H1 (cell line): ENCODE measurements around the gene MAST1. TPM values are rescaled to one million over a fixed set of nuclear protein-coding genes. Genes with fewer than 3 reads are reported as not detected.

Source experiments
- CTCF ChIA-PET: fragments of 300-600 bp; sonication (Branson Sonifier 250); formaldehyde crosslinking; loops from one replicate; lab custom pipeline; 2021; ENCODE audit not compliant: partially characterized antibody; lab: Charles Lee
- POLR2A ChIA-PET: fragments of 300-600 bp; sonication (Branson Sonifier 250); formaldehyde crosslinking; loops from one replicate; lab custom pipeline; 2021; ENCODE audit warnings: inconsistent platforms; ENCODE audit not compliant: partially characterized antibody; lab: Charles Lee
- DNase-seq, 2 experiments: peaks; one replicate each; pipeline versions ENCODE4 v3.0.0 to v3.0.0-alpha.2; 2010 to 2022; ENCODE audit warnings: low spot score in 2 of 2, low read depth in 1 of 2, mixed read lengths in 1 of 2
- FAIRE-seq: peaks from 2 replicates; lab custom pipeline; 2011; peaks lifted over from hg19 to GRCh38; lab: Jason Lieb, UNC
- H2AFZ ChIP-seq: 2 replicates; pipeline ENCODE4 v1.8.1; 2012; ENCODE audit warnings: low read length, inconsistent platforms
- H2AK5ac ChIP-seq: 2 replicates; pipeline ENCODE4 v1.6.1; 2013; ENCODE audit warnings: low read depth, low read length
- H2BK120ac ChIP-seq: replicated peaks from 2 replicates; pipeline ENCODE3; 2013; ENCODE audit warnings: low read depth, low read length, inconsistent platforms
- H2BK12ac ChIP-seq: 2 replicates; pipeline ENCODE4 v1.6.1; 2013; ENCODE audit warnings: low read depth, low read length
- H2BK15ac ChIP-seq: 2 replicates; pipeline ENCODE4 v1.6.1; 2013; ENCODE audit warnings: low read length
- H2BK20ac ChIP-seq: 2 replicates; pipeline ENCODE4 v1.6.1; 2013; ENCODE audit warnings: low read length
- H2BK5ac ChIP-seq: 2 replicates; pipeline ENCODE4 v1.6.1; 2013; ENCODE audit warnings: low read depth, low read length
- H3K14ac ChIP-seq: 2 replicates; pipeline ENCODE4 v1.6.1; 2013; ENCODE audit warnings: inconsistent platforms; ENCODE audit not compliant: insufficient read length
- H3K18ac ChIP-seq: 2 replicates; pipeline ENCODE4 v1.6.1; 2013; ENCODE audit warnings: low read length; ENCODE audit errors: extremely low read depth
- H3K23ac ChIP-seq: 2 replicates; pipeline ENCODE4 v1.6.1; 2013; ENCODE audit warnings: inconsistent platforms; ENCODE audit not compliant: insufficient read length
- H3K23me2 ChIP-seq: 2 replicates; pipeline ENCODE4 v1.6.1; 2013; ENCODE audit warnings: low read depth, low read length
- H3K27ac ChIP-seq: 2 replicates; pipeline ENCODE4 v1.6.1; 2011; ENCODE audit warnings: low read depth, low read length, inconsistent platforms
- H3K27me3 ChIP-seq, 4 experiments: replicated peaks in 1 of 4; 1 replicate in 1 of 4; 2 replicates in 3 of 4; pipeline versions ENCODE4 v1.6.1 to v1.8.1; 2011 to 2013; ENCODE audit warnings: low read length in 3 of 4, mild to moderate bottlenecking in 3 of 4, inconsistent platforms in 2 of 4, mixed read lengths in 2 of 4, moderate library complexity in 1 of 4; ENCODE audit not compliant: control insufficient read depth in 3 of 4, insufficient read depth in 3 of 4; ENCODE audit errors: extremely low read depth in 1 of 4
- H3K36me3 ChIP-seq, 4 experiments: 2 replicates each; pipeline versions ENCODE4 v1.6.1 to v1.8.1; 2011 to 2013; ENCODE audit warnings: mild to moderate bottlenecking in 4 of 4, low read length in 3 of 4, moderate library complexity in 2 of 4, control low read depth in 1 of 4, inconsistent platforms in 1 of 4; ENCODE audit not compliant: insufficient read depth in 4 of 4, control insufficient read depth in 2 of 4
- H3K4ac ChIP-seq: replicated peaks from 2 replicates; pipeline ENCODE3; 2013; ENCODE audit warnings: low read length, low read depth, mixed read lengths, inconsistent platforms; ENCODE audit not compliant: insufficient read length
- H3K4me1 ChIP-seq, 4 experiments: replicated peaks in 1 of 4; 1 replicate in 1 of 4; 2 replicates in 3 of 4; pipeline versions ENCODE4 v1.6.1 to v1.8.1; 2011 to 2013; ENCODE audit warnings: low read length in 3 of 4, inconsistent platforms in 2 of 4, mixed read lengths in 1 of 4; ENCODE audit not compliant: insufficient read depth in 4 of 4, control insufficient read depth in 3 of 4
- H3K4me2 ChIP-seq, 2 experiments: 2 replicates each; pipeline versions ENCODE4 v1.6.1 to v1.8.1; 2011 to 2013; ENCODE audit warnings: low read depth in 2 of 2, low read length in 2 of 2, control low read depth in 1 of 2, inconsistent platforms in 1 of 2, mild to moderate bottlenecking in 1 of 2; ENCODE audit not compliant: insufficient read depth in 1 of 2
- H3K4me3 ChIP-seq, 4 experiments: fragments of 200-600, 300-600 bp in 1 of 4; sonication (generic), shearing (Covaris generic), sonication (Bioruptor Twin) in 1 of 4; 2 replicates each; pipeline versions ENCODE4 v1.5.1 to v1.8.1; 2011 to 2016; ENCODE audit warnings: low read length in 4 of 4, low read depth in 3 of 4, control low read depth in 2 of 4, inconsistent platforms in 2 of 4, mild to moderate bottlenecking in 2 of 4, mixed read lengths in 1 of 4, moderate library complexity in 1 of 4; ENCODE audit not compliant: insufficient read depth in 2 of 4; ENCODE audit errors: extremely low read depth in 1 of 4
- H3K56ac ChIP-seq: replicated peaks from 2 replicates; pipeline ENCODE3; 2013; ENCODE audit warnings: low read depth, mild to moderate bottlenecking, mixed read lengths, low read length, inconsistent platforms; ENCODE audit not compliant: insufficient read length
- H3K79me1 ChIP-seq: 2 replicates; pipeline ENCODE4 v1.6.1; 2013; ENCODE audit warnings: low read depth, low read length, control low read depth
- H3K79me2 ChIP-seq, 2 experiments: 2 replicates each; pipeline versions ENCODE4 v1.6.1 to v1.8.1; 2012 to 2013; ENCODE audit warnings: low read length in 2 of 2, mild to moderate bottlenecking in 2 of 2, inconsistent platforms in 1 of 2; ENCODE audit not compliant: insufficient read depth in 2 of 2, control insufficient read depth in 1 of 2
- H3K9ac ChIP-seq, 4 experiments: replicated peaks in 1 of 4; 1 replicate in 1 of 4; 2 replicates in 3 of 4; pipeline versions ENCODE4 v1.6.1 to v1.8.1; 2011 to 2013; ENCODE audit warnings: low read depth in 3 of 4, low read length in 3 of 4, control low read depth in 2 of 4, mild to moderate bottlenecking in 2 of 4, moderate library complexity in 2 of 4, inconsistent platforms in 1 of 4; ENCODE audit errors: extremely low read depth in 1 of 4
- H3K9me3 ChIP-seq, 2 experiments: 2 replicates each; pipeline versions ENCODE4 v1.6.1 to v1.8.1; 2012 to 2013; ENCODE audit warnings: mild to moderate bottlenecking in 2 of 2, moderate library complexity in 2 of 2, control low read depth in 1 of 2, inconsistent platforms in 1 of 2, low read depth in 1 of 2, low read length in 1 of 2, mixed read lengths in 1 of 2; ENCODE audit not compliant: insufficient read depth in 2 of 2
- H4K20me1 ChIP-seq, 2 experiments: replicated peaks in 1 of 2; 2 replicates each; pipeline versions ENCODE3 to v1.8.1; 2011 to 2013; ENCODE audit warnings: inconsistent platforms in 2 of 2, low read length in 2 of 2, mild to moderate bottlenecking in 1 of 2; ENCODE audit not compliant: insufficient read depth in 2 of 2, control insufficient read depth in 1 of 2
- H4K5ac ChIP-seq: 2 replicates; pipeline ENCODE4 v1.6.1; 2013; ENCODE audit warnings: low read length, low read depth, mixed read lengths, inconsistent platforms; ENCODE audit not compliant: insufficient read length
- H4K8ac ChIP-seq: 2 replicates; pipeline ENCODE4 v1.8.0; 2013; ENCODE audit warnings: mild to moderate bottlenecking, moderate library complexity, low read length, inconsistent platforms; ENCODE audit not compliant: insufficient read depth; ENCODE audit errors: extremely low read depth
- H4K91ac ChIP-seq: replicated peaks from 2 replicates; pipeline ENCODE3; 2013; ENCODE audit warnings: low read length, mixed read lengths, inconsistent platforms; ENCODE audit not compliant: insufficient read length
- ATF2 ChIP-seq: IDR thresholded peaks from 2 replicates; pipeline ENCODE4 v1.6.1; 2012; ENCODE audit warnings: low read length, inconsistent platforms
- CEBPB ChIP-seq: IDR thresholded peaks from 2 replicates; pipeline ENCODE4 v1.6.1; 2012; ENCODE audit warnings: low read depth, low read length
- CTBP2 ChIP-seq: IDR thresholded peaks from 2 replicates; pipeline ENCODE4 v1.7.0; 2011; ENCODE audit warnings: borderline replicate concordance, mild to moderate bottlenecking, moderate library complexity, mixed read lengths, low read length; ENCODE audit not compliant: insufficient read depth, insufficient read length
- EGR1 ChIP-seq: IDR thresholded peaks from 2 replicates; pipeline ENCODE4 v1.6.1; 2011; ENCODE audit warnings: low read depth, low read length, borderline replicate concordance
- EP300 ChIP-seq, 2 experiments: IDR thresholded peaks; 1 replicate in 1 of 2; 2 replicates in 1 of 2; pipeline ENCODE4 v1.6.1; 2011 to 2012; ENCODE audit warnings: low read depth in 2 of 2, low read length in 2 of 2, mild to moderate bottlenecking in 2 of 2, borderline replicate concordance in 1 of 2, inconsistent platforms in 1 of 2, moderate library complexity in 1 of 2
- GTF2F1 ChIP-seq: IDR thresholded peaks from 2 replicates; pipeline ENCODE4 v1.6.1; 2012; ENCODE audit warnings: low read depth, low read length, improper control_type of control experiment, borderline replicate concordance
- JUN ChIP-seq: IDR thresholded peaks from 2 replicates; pipeline ENCODE4 v1.6.1; 2011; ENCODE audit warnings: low read depth, mild to moderate bottlenecking, improper control_type of control experiment, low read length
- MAFK ChIP-seq: IDR thresholded peaks from 2 replicates; pipeline ENCODE4 v1.6.1; 2012; ENCODE audit warnings: low read depth, mild to moderate bottlenecking, improper control_type of control experiment, low read length
- RBBP5 ChIP-seq: IDR thresholded peaks from 2 replicates; pipeline ENCODE4 v1.7.1; 2012; ENCODE audit warnings: low read depth, mild to moderate bottlenecking, inconsistent platforms, low read length, moderate library complexity, borderline replicate concordance
- SIN3A ChIP-seq, 2 experiments: IDR thresholded peaks in 1 of 2; conservative IDR thresholded peaks in 1 of 2; 2 replicates each; pipeline ENCODE4 v1.6.1; 2011 to 2012; ENCODE audit warnings: low read length in 2 of 2, improper control_type of control experiment in 1 of 2, low read depth in 1 of 2, mild to moderate bottlenecking in 1 of 2
- ZNF274 ChIP-seq: IDR thresholded peaks from 2 replicates; pipeline ENCODE4 v1.7.0; 2012; ENCODE audit warnings: low read length, borderline replicate concordance; ENCODE audit errors: extremely low read depth
- WGBS, 2 experiments: shearing (Covaris generic) in 1 of 2; methylation state at CpG; one replicate each; pipeline versions ENCODE4 v1.1.6 to v1.1.7; 2013 to 2015; ENCODE audit warnings: low lambda C conversion rate in 2 of 2, mixed read lengths in 2 of 2, inconsistent platforms in 1 of 2, low coverage in 1 of 2, missing lambda C conversion rate in 1 of 2; ENCODE audit not compliant: insufficient replicate concordance in 2 of 2, insufficient coverage in 1 of 2, insufficient read length in 1 of 2; ENCODE audit errors: extremely low coverage in 1 of 2, missing lambda C conversion rate in 1 of 2; 5-methylcytosine and 5-hydroxymethylcytosine counted together
- polyA plus RNA-seq, 7 experiments: library from polyadenylated mRNA; depleted of rRNA in 3 of 7; stranded (reverse) in 5 of 7; unstranded in 2 of 7; fragments of >200 nt in 5 of 7; fragments of 200-250 nt in 2 of 7; gene quantifications; 1 replicate in 5 of 7; 2 replicates in 1 of 7; 4 replicates in 1 of 7; pipeline versions ENCODE4 v1.2.1 to v1.2.3, GENCODE V29; 2011 to 2013; ENCODE audit warnings: missing spikeins in 2 of 7, mixed read lengths in 2 of 7
- total RNA-seq: library from RNA; stranded (reverse); fragmentation: NEBNext Ultra II Directional; extraction: Animal tissue kit (Norgen Biotek cat#: 25700); gene quantifications from 2 replicates; pipeline ENCODE4 v1.2.1, GENCODE V29; 2021

The MAST1 gene
- total and polyA plus RNA-seq, 2 of the 8 experiments (the other 6 are each of a cell fraction or from before 2014, with no cell fraction given), result 15.6 to 28.3 TPM

GRCh38 chr19:12828494-12828893 lies 9.8 kb upstream of the MAST1 start:
- no peak overlapping the region for H4K5ac ChIP-seq
- H3K27me3 ChIP-seq, result no peaks in the 10 kb centered on the region
- H2AK5ac ChIP-seq, result no peak overlapping the region
- no peaks in the 10 kb centered on the region for H3K36me3 ChIP-seq
- H2BK120ac ChIP-seq, result no peak overlapping the region
- H3K9ac ChIP-seq, result no peak overlapping the region
- H3K79me1 ChIP-seq, result no peaks in the 10 kb centered on the region
- H4K8ac ChIP-seq, result no peak overlapping the region
- no peak overlapping the region for H3K56ac ChIP-seq
- H3K4me3 ChIP-seq, result peak overlapping the region; percentile 2 to 47 (median 26); a peak in 5 of 8 replicates
- DNase-seq (peak in 1 of 2 experiments; percentile 93), FAIRE-seq (no peak)
- no peak overlapping the region for H2BK12ac ChIP-seq
- H2BK20ac ChIP-seq, result no peak overlapping the region
- H3K27ac ChIP-seq, result no peak overlapping the region
- H4K20me1 ChIP-seq, result peaks cover 2 to 10% of the 10 kb centered on the region in 2 experiments
- H3K14ac ChIP-seq, result no peak overlapping the region
- ChIA-PET POLR2A (interaction anchor here (0.9 to 2.8 kb wide), 5 partner anchors 12 to 54 kb away, joined by 3 to 12 read pairs (median 4); no protein-coding TSS in a partner anchor), CTCF (interaction anchor here (0.6 to 7.6 kb wide), 10 partner anchors 12 to 230 kb away, joined by 3 to 89 read pairs (median 4); no protein-coding TSS in a partner anchor)
- H4K91ac ChIP-seq, result no peak overlapping the region
- H2BK15ac ChIP-seq, result no peak overlapping the region
- no peak overlapping the region for H2AFZ ChIP-seq
- H3K23ac ChIP-seq, result no peak overlapping the region
- 25% methylated on average over 23 of the region's 23 CpGs; no CpG with 5 or more reads in 1 of the 2 experiments for WGBS, 2 experiments
- H3K4ac ChIP-seq, result no peak overlapping the region
- peaks cover 8% of the 10 kb centered on the region; the same call in 1 of the 2 replicates for H3K23me2 ChIP-seq
- H2BK5ac ChIP-seq, result no peak overlapping the region
- H3K4me2 ChIP-seq, result peak overlapping the region; percentile 32 to 69
- no peak overlapping the region; the same call in 1 of the 2 replicates for H3K18ac ChIP-seq
- peaks cover 0 to 14% (median 6%) of the 10 kb centered on the region in 4 experiments; a peak in 5 of 7 replicates for H3K4me1 ChIP-seq
- no peaks in the 10 kb centered on the region for H3K9me3 ChIP-seq
- no peaks in the 10 kb centered on the region for H3K79me2 ChIP-seq
- no peak for TF ChIP-seq CEBPB
- no peak for TF ChIP-seq MAFK
- TF ChIP-seq GTF2F1, result no peak
- TF ChIP-seq ATF2, result no peak
- no peak for TF ChIP-seq EGR1
- TF ChIP-seq EP300 (IDR thresholded peaks at IDR 0.05; ENCODE audit: borderline replicate concordance in 1 of 2, low read depth in 2 of 2, low read length in 2 of 2), result no peak
- no peak for TF ChIP-seq SIN3A (conservative IDR thresholded peaks at IDR 0.05 in 1 of 2, IDR thresholded peaks at IDR 0.05 in 1 of 2; ENCODE audit: low read depth in 1 of 2, low read length in 2 of 2)
- no peak for TF ChIP-seq RBBP5
- TF ChIP-seq JUN, result no peak
- TF ChIP-seq ZNF274, result no peak
- TF ChIP-seq CTBP2, result no peak
